GM18508 (cell line): ENCODE results near the gene LY6G5C.

Experiments used
- ATAC-seq: cut with Tn5 transposase; IDR thresholded peaks from one replicate; pipeline ENCODE4 v1.9.1; 2021; ENCODE audit warnings: moderate number of reproducible peaks; ENCODE audit not compliant: insufficient read depth, unreplicated experiment

The LY6G5C gene

DNA sequence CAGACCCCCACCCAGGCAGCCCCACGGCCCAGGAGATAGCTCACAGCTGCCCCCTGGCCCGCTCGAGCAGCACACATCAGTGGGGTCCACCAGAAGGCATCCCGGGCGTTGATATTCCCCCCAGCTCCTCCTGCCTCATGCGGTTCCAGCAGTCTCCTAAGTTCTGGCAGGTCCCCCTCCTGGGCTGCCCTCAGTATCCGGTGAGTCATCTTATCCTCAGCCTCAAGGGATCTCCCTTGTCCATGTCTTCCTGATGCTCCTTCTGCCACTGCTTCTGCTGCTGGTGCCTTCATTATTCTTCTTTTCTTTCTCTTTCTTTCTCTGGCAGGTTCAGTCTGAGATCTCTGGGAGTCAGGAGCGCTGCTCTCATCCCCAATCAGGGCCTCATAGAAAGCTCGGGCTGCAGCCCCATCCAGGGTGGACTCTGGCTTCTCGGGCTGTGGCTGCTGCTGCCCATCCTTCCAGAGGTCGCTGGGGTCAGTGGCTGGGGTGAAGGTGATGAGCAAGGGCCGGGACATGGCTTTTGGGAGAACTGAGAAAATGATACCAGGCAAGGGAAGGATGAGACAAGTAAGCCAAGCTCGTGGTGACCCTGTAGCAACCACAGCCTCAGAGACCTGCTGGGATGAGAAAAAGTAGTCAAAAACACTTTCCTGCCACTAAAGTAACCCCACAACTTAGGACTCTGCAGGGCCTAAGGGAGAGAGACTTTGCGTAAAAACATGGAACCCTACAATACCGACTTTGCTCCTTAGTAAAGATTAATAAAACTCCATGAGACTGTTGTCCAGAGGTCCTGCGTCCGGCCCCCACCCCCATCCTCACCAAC is 16.7 kb downstream of the LY6G5C start:
- ATAC-seq = no peak

DNA sequence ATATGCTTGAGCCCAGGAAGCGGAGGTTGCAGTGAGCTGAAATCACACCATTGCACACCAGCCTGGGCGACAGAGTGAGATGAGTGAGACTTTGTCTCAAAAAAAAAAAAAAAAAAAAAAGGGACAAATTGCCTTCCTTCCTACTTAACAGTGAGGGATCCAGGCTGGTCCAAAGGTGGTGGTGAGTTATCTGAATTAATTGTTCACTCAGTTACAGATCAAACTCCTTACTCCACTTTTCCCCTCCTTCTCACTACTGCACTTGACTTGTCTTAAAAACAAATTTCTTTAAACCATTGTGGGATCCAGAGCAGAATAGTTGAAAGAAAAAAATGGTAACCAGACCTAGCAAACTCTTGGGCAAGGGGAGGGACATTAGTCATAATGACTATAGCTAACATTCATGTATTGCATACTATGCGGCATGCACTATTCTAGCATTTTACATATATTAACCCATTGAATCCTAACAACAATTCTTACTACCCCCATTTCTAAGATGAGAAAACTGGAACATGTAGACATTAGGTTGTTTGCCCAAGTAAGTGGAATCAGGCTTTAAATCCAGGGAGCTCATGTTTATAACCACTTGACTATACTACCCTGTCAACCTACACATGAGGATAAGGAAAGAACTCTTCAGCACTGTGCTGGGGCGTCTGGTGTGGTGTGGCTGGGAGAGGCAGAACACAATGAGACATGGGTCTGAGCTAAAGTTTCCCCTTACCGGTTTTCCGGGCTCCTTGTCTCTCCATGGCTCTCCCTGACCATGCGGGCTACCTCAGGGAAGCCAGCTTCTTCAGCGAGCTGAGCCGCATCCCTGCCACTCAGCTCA is 17.5 kb downstream of the LY6G5C start:
- ATAC-seq = no peak

- ATAC-seq = no peak
These were observed 18.6 kb downstream of the LY6G5C start for GRCh38 chr6:31662124-31662723.

GRCh38 chr6:31661262-31662123 is 19.4 kb downstream of the LY6G5C start:
- ATAC-seq = no peak

GRCh38 chr6:31660381-31661261 is 20.2 kb downstream of the LY6G5C start, which contains the start of gene C6orf47:
Gene C6orf47 (minus strand): TSS chr6:31660778. CDS start chr6:31659947, 831 bp downstream.
- no peak for ATAC-seq

DNA sequence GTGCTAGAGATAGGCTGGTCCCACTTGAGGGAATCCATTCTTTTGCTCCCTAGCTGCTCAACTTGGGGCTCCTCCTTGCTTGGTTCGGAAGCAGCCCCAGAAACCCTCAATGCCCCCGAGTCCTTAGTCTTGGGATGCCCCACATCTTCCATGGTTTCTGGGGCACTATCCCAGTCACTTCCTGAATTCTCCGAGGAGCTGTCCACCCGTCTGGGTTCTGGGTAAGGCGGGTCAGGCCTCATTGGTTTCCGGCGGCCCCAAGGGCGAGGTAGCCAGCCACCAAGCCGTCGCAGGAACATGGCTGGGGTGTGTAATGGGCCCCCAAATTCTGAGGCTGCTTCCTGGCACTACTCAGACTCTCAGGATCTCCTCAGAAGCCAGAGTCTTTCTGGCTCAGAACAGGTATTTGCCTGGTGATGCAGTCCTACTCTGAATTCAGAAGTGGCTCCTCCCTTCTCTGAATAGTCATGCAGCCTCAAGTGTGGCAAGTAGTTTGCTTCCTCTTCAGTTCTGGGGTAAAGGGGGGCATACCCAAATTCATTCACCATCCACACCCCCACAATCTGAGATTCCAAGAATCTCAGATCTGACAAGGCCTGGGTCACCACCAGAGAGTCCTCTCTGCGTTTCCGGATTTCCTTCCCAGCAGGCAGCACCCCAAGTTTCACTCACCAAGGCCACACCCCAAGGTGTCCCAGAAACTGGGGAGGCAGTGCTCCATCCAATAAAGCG is 21.1 kb downstream of the LY6G5C start:
- no peak for ATAC-seq

- no peak for ATAC-seq
These were observed 21.8 kb downstream of the LY6G5C start for GRCh38 chr6:31658983-31659648.

- no peak for ATAC-seq
These were observed 22.6 kb downstream of the LY6G5C start for GRCh38 chr6:31658158-31658688.

GRCh38 chr6:31657406-31658157 is 23.3 kb downstream of the LY6G5C start:
- ATAC-seq = no peak

DNA sequence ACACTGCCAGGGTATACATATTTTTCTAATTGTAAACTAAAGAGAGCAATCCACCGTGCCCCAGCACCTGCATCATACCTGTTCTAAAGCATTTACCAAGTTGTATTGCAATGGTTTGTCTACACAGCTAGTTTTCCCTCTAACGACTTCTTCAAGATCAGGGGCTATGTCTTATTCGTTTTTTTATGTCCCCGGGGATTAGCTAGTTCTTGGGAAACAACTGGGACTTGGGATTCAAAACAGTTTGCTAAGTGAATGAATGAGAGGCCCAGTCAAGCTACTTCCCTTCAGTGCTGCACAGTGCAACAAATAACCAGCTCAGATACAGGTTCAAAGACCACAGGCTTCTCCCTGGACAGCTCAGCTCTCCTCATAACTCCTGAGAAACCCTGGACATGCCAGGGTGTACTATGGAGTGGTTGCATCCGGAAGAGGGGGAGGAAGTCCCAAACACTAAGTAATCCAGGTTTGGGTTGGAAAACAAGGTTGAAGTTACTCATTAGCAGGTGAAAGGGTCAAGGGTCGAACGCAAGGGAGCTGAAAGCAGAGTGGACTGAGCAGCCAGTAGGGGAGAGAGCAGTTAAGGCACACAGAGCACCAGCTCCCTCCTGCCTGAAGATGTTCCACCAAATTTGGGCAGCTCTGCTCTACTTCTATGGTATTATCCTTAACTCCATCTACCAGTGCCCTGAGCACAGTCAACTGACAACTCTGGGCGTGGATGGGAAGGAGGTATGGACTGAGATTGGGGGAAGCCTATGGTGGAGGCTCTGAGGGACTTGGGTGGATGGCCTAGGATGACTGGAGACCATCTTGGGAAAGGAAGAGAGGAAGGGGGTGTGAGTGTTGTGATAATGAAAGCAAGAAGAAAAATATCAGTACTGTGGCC is 25.3 kb downstream of the LY6G5C start, which contains the start of gene APOM:
Gene APOM (plus strand): TSS at position 546 of the 889 bp plus-strand sequence. CDS start 73 bp downstream, at position 619.
- no peak for ATAC-seq

DNA sequence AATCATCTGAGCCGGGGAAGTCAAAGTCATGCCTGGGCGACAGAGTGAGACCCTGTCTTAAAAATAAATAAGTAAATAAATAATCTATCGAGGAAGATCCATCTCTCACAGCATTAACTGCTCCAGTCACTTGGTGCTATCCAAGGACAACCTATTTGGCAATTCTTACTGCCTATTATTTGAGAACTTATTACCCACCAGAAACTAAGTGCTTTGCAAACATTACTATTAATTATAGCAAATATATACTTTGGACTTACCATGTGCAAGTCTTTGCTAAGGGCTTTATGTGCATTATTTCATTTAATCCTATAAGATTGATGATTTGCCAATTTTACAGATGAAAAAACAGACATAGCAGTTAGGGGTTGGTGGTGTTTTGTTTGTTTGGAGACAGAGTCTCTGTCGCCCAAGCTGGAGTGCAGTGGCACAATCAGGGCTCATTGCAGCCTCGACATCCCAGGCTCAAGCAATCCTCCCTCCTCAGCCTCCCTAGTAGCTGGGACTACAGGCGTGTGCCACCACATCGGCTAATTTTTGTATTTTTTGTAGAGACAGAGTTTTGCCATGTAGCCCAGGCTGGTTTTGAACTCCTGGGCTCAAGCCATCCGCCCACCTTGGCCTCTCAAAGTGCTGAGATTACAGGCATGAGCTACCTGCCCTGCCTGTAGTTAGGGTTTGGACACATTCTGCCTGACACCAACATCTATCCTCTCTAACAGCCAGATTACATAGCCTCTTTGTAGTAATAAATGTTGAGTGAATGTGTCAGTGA is 26.1 kb downstream of the LY6G5C start:
- ATAC-seq = no peak

DNA sequence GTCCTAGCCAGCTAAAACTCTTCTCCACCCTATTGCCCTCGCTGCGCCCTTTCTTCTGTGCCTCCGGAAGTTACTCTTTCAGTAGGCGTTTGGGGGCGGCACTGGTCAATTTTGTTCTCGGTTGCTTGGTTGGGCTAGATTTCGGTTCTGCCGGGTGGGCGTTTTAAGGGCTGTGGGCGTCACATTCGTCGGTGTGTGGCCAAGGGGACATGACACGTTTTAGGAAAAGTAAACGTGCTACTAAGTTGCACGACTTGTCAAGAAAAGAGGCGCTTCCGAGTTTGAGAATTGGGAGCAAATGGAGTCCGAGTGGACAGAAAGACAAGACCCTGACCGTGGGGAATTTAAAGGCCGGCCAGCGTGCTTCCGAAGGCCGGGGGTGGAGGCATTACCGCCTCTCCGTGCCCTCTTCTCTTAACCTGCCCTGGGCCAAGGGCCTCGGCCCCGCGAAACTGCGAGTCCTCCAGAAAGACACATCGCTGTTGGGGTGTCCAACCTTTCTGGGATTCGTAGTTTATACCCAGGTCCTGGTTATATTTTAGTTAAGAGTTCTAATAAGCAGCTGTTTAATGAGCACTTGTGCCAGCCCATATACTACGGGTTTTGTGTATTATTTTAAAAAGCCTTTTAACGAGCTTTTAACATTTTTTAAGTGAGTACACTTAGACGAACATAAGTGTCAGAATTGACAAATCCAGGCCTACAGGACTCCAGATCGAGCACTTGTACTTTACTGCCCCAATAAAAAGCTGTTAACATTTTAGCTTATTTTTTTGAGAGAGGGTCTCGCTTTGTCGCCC is 27.7 kb downstream of the LY6G5C start:
- peak; percentile 33 for ATAC-seq

GRCh38 chr6:31651602-31652191 is 29.2 kb downstream of the LY6G5C start:
- no peak for ATAC-seq

DNA sequence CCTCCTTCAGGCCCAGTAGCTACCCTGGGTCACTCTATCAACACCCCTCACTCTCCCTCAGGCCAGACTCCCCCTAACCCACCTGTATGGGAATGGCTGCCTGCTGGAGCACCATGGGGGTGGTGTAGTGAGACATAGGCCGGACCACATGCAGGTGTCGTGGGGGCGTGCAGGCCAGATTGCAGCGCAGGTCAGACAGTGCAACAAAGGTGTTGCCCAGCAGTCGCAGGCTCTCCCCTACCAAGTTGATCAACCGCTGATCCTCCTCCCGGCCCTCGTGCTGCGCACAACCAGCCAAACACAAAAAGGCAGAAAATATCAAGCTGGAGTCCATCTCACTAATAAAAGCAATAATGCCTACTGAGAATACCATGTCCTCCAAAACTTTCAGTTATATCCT is 35.5 kb downstream of the LY6G5C start:
- no peak for ATAC-seq
